HG02642 (cell line): ENCODE measurements around the gene BGN.

Experiments used
- ATAC-seq: cut with Tn5 transposase; IDR thresholded peaks from one replicate; pipeline ENCODE4 v1.9.1; 2021; ENCODE audit warnings: mild to moderate bottlenecking; ENCODE audit not compliant: unreplicated experiment, poor library complexity

Gene BGN

DNA sequence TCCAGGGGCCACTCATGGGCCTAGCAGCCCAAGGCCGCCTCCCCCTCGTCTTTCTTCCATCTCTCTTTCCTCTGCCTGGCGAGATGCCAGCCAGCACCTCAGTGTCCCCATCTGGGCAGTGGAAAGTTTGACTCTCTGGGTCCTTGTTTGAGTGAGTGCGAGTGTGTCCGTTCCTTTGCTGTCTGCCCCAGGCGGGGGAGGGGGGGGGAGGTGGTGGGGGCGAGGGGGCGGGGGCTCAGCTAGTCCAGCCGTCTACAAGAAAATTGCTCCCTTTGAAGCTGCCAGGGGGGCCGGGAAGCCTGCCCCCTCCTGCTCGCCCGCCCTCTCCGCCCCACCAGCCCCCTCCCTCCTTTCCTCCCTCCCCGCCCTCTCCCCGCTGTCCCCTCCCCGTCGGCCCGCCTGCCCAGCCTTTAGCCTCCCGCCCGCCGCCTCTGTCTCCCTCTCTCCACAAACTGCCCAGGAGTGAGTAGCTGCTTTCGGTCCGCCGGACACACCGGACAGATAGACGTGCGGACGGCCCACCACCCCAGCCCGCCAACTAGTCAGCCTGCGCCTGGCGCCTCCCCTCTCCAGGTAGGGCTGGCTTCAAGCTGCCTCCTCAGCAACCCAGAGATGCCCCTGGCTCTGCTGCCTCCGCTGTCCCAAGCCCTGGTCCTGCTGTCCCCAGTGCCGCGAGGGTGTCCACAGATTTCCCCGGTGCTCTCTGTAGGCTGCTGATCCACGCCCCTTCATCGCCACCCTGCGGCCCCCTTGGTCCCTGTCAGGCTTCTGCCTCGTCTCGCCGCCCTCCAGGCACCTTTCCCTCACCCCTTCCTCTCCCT lies at the start of gene BGN:
Gene BGN (plus strand): TSS at position 440 of the 821 bp plus-strand sequence. CDS start 9,652 bp downstream, outside the sequence.
- no peak for ATAC-seq

- no peak for ATAC-seq
Observed at GRCh38 chrX:153445106-153445855, 49.5 kb upstream of the BGN start.

- ATAC-seq = no peak
Observed at GRCh38 chrX:153445856-153446635, 48.7 kb upstream of the BGN start, which contains the start of gene TREX2. TREX2 (minus strand) TSS chrX:153446056; CDS start chrX:153445430, 626 bp downstream.

DNA sequence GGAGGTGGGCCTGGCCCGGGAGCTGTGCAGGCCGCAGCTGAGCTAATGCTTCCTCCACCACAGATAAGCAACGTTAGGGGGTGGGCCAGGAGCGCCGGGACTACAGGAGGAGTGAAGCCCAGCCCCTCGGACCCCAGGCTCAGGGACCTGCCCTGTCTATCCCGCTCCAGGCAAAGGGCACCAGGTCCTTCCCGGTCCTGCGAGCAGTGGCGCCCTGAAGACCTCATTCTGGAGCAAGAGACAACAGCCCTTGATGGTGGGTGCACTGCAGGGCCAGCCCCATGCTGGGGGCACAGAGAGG lies 48.2 kb upstream of the BGN start:
- ATAC-seq = no peak

- no peak for ATAC-seq
Observed at GRCh38 chrX:153446950-153447580, 47.7 kb upstream of the BGN start.

- ATAC-seq = no peak
Observed at GRCh38 chrX:153447581-153447960, 47.2 kb upstream of the BGN start.

GRCh38 chrX:153448556-153449367 lies 46.0 kb upstream of the BGN start:
- ATAC-seq = no peak

DNA sequence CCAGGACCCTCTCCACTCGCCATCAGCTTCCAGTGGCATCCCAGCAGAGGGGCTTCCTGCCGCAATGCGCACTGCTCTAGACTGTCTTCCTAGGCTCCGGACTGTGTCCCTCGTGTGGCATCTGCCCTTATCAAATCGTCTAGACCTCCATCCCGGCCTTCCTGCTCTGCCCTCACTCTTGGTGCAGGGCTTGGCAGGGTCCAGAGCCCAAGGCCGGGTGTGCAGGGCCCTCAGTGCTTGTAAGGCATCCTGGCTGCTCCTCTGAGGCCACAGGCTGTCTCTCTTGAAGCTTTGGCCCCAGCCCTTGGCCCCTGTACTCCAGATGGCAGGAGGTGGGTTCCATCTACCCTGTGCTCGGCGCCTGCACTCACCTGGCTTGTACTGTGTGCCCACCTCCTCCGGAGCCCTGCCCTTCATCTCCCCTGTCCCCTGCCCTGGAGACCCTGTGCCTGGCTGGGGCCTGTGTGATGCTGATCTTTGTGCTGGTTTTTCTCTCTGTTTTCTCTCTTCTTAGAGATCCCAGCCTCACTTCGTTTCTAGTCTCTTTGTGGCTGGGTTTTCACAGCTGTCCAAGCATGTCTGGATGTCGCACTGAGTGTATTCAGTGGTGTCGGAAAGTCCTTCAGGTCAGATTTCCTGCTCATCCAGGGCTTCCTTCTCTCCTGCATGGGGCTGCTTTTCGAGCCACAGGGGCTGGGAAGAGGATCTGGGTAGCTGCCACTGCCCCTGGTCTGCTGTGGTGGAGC lies 45.2 kb upstream of the BGN start:
- ATAC-seq = no peak

DNA sequence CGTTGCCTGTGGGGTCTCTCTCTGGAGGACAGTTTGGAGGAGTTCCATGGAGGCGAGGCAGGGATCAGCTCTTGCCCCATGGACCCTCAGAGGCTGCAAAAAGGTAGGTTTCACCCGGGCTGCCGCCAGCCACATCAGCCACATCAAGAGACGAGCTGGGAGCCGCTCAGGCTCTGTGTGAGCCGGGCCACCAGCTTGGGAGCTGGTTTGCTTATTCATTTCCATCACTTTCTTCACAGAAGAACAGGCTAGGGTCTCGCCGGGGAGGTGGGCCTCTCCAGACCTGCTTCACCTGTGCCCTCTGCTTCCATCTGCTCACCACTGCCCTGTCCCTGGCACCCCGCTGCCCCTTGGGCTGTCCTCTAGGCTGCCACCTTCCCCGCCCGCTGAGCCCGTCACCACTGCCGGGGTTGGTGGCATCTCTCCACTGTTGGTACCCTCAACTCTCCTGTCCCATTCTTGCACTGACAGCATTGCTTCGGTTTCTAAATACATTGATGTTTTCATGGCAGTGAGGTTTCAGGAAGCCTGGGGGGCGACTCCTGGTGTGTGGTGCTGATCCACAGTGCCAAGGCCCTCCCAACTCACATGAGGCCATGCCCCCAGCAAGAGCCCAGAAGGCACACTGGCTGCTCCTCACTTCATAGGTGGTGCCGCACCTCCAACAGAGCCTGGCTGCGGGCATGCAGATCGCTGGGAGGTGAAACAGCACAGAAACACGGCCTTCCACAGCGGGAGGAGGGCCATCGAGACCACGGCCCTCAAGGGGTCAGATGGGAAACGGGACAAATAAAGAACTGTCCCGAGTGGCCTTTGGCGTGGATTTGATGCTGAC lies 44.4 kb upstream of the BGN start:
- ATAC-seq = no peak

GRCh38 chrX:153450949-153451277 lies 43.9 kb upstream of the BGN start:
- ATAC-seq = no peak

DNA sequence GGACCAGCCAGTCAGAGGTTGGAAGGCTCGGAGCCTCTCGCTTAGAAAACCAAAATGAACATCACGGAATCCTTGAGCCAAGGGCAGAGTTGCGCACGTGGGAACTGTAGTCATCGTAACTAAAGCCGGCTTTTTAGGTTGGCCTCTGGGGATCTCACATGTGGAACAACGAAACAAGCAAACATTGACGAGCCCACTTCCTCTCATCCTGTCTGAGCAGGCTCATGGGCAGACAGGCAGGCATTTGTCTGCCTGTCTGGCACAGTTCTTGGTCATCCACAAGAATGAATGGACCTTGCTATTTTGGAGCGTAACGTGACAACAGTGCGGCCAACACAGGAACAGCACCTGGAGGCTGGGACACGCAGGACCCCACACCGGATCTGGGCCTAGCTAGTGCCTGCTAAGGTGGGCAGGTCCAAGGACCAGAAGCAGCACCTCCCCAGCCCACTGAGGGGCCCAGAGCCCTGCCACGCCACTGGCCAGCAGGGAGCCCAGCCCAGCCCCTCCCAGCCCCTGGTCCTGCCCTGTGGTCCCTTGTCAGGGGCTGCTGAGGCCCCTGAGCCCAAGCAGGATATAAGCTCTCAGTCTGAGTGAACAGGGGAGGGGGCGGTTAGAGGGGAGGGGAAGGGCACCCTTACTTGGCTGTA lies 39.8 kb upstream of the BGN start:
- ATAC-seq = no peak

DNA sequence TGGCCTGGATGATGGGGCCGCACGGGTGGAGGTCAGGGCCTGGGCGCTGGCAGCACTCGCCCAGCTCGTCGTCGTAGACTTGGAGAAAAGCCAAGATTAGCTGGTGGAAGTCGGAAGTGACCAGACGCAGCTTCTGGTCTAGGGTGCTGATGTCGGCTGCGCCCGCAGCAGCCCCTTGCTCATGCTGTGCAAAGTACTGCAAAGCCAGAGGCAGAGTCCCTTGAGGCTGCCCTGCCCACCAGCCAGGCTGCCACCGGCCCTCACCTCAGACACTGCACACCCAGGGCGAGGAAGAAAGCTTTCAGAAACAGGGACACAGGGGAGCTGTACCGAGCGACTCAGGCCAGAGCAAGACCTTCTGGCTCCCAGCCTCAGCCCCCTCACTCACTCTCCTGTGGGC lies 39.2 kb upstream of the BGN start:
- no peak for ATAC-seq

DNA sequence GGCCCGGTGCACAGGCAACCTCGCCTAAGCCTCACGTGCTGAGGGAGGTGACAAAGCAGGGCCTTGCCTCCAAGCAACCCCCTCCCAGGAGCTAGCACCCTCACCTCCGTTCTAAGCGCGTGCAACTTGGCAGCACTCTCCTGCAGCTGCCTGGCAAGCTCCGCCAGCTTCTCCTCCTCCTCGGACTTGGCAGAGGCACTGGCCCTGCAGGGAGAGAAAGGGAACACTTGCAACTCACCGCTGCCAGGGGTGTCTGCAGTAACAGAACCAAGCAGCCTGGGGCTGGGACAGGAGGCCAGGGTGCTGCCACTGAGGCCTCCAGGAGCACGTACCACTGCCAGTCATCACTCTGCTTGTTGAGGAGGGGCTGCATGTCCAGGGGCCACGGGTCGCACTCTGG lies 38.6 kb upstream of the BGN start:
- ATAC-seq = no peak

GRCh38 chrX:153456704-153457103 lies 38.1 kb upstream of the BGN start:
- ATAC-seq = no peak

GRCh38 chrX:153457136-153457825 lies 37.5 kb upstream of the BGN start:
- no peak for ATAC-seq

DNA sequence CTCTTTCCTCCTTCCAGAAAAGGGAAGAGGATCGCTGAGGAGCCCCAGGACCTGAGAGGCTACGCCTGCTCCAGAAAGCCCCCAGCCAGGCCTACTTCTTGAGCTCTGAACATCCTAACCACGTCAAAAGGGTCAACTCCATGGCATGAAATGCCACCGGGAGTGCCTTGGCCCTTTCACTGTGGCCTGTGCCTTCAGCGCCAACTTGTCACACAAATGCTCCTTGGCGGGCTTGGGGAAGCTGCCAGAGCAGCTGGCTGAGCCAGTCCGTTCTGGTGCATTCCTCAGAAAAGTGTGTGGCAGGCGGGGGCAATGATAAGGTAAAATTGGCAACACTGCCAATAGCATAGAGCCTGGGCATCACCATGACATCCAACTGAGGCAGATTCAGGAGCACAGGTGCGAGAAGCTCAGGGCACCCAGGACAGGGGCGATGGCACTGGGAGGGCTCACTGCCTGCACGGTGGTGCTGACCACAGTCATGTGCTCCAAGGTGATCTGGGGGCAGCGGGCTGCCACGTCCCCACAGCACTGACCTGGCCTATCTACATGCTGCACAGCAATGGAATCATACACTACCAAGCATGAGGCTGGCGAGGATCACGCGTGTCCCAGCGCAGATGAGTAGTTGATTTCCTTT lies 36.8 kb upstream of the BGN start:
- no peak for ATAC-seq

GRCh38 chrX:153458476-153458875 lies 36.3 kb upstream of the BGN start:
- no peak for ATAC-seq
